Thyroid gland (tissue), 4 donors: ENCODE data around the gene RPL6. TPM values are rescaled to one million over a fixed set of nuclear protein-coding genes. Genes with fewer than 3 reads are reported as not detected.
"Not testable (repeated sequence)": the region's sequence is repeated elsewhere in the genome, so short reads cannot be mapped to it uniquely, and the experiment has no call there.

ENCODE experiments used
- DNase-seq, 2 donors: peaks; one replicate each; pipeline ENCODE4 v3.0.0-alpha.2; 2019
- H3K27ac ChIP-seq, 3 donors: fragments of 200-600 bp; sonication (generic); 1 replicate in 2 of 3; 2 replicates in 1 of 3; pipeline ENCODE4 v1.5.1; 2016 to 2019; ENCODE audit warnings: mild to moderate bottlenecking in 1 of 3, moderate library complexity in 1 of 3
- H3K27me3 ChIP-seq: fragments of 200-600 bp; sonication (generic); one replicate; pipeline ENCODE4 v1.5.1; 2019
- H3K36me3 ChIP-seq, 2 donors: fragments of 200-600 bp; sonication (generic); one replicate each; pipeline ENCODE4 v1.5.1; 2016 to 2019
- H3K4me1 ChIP-seq, 2 donors: fragments of 200-600 bp; sonication (generic); one replicate each; pipeline ENCODE4 v1.5.1; 2017 to 2019
- H3K4me3 ChIP-seq, 3 donors: fragments of 200-600 bp; sonication (generic); replicated peaks in 1 of 3; 1 replicate in 2 of 3; 2 replicates in 1 of 3; pipeline ENCODE4 v1.5.1; 2016; ENCODE audit warnings: mild to moderate bottlenecking in 1 of 3
- H3K9me3 ChIP-seq: fragments of 200-600 bp; sonication (generic); one replicate; pipeline ENCODE4 v1.5.1; 2017
- POLR2A ChIP-seq, 2 donors: fragments of 450-650 bp; IDR thresholded peaks; one replicate each; pipeline ENCODE4 v1.6.1; 2017; ENCODE audit warnings: antibody characterized with exemption in 2 of 2, mild to moderate bottlenecking in 2 of 2, moderate library complexity in 1 of 2
- WGBS, 2 donors: methylation state at CpG; one replicate each; pipeline ENCODE4 v1.1.5; 2017; 5-methylcytosine and 5-hydroxymethylcytosine counted together
- intact Hi-C: fragments of 100-400 bp; cut with DNase I; formaldehyde crosslinking; loops from one replicate; pipeline ENCODE4 v1.15.1; 2023
- total RNA-seq, 4 donors: library from RNA; depleted of rRNA; stranded (reverse); fragments of >200 nt; gene quantifications; one replicate each; pipeline ENCODE4 v1.2.3, GENCODE V29; 2016
- TF ChIP-seq, protein P1 (sequence below), 6 experiments: fragments of 200-600 bp in 3 of 6; fragments of 450-650 bp in 3 of 6; sonication (generic) in 3 of 6; IDR thresholded peaks; one replicate each; pipeline ENCODE4 v1.5.1; 2016 to 2019; ENCODE audit warnings: antibody characterized with exemption in 6 of 6, mild to moderate bottlenecking in 2 of 6, inconsistent platforms in 1 of 6, moderate library complexity in 1 of 6

The RPL6 gene
- total RNA-seq, 4 donors from 2014 or later: 1,041 to 1,517 (median 1,257) TPM

DNA sequence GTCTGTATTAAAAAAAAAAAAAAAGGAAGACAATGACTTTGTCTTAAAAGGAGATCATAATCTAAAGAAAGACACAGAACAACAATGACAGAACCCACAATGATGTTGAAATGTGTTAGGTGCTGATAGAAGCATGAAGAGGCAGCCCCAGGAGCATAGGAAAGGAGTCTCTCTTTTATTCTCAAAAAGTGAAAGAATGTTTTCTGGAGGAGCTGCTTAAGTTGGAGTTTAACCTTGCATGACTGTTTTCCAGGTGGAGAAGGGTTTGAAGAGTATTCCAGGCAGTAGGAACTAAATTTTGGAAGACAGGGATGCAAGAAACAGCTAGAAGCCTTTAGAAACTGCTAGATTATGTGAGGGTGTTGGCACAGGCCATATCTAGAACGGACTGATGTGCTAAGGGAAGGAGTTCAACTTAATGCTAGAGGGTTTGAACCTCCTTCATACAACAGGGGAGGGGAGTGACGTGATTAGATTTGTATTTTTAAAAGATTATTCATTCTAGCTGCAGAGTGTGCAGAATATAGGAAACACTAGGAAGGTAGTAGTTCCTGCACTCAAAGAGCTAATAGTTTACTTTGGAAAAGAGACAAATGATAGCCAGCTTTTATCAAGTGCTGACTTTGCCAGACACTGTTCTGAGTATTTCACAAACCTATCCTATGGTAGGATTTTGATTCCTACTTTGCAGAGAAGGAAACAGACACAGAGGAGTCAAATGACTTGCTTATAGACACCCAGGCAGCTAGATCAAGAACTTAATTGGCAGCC is 4.6 kb upstream of the RPL6 start:
- intact Hi-C loops: no loop called here
- H3K36me3 ChIP-seq: no peaks in the 10 kb centered on the region
- no peaks in the 10 kb centered on the region for H3K27me3 ChIP-seq
- 49 to 52% methylated on average over 2 of the region's 2 CpGs for WGBS, 2 donors
- H3K4me3 ChIP-seq: no peak overlapping the region
- H3K9me3 ChIP-seq: no peaks in the 10 kb centered on the region
- TF ChIP-seq, protein P1, sequence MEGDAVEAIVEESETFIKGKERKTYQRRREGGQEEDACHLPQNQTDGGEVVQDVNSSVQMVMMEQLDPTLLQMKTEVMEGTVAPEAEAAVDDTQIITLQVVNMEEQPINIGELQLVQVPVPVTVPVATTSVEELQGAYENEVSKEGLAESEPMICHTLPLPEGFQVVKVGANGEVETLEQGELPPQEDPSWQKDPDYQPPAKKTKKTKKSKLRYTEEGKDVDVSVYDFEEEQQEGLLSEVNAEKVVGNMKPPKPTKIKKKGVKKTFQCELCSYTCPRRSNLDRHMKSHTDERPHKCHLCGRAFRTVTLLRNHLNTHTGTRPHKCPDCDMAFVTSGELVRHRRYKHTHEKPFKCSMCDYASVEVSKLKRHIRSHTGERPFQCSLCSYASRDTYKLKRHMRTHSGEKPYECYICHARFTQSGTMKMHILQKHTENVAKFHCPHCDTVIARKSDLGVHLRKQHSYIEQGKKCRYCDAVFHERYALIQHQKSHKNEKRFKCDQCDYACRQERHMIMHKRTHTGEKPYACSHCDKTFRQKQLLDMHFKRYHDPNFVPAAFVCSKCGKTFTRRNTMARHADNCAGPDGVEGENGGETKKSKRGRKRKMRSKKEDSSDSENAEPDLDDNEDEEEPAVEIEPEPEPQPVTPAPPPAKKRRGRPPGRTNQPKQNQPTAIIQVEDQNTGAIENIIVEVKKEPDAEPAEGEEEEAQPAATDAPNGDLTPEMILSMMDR (IDR thresholded peaks at IDR 0.05): no peak
- no peak for TF ChIP-seq POLR2A (IDR thresholded peaks at IDR 0.05)
- no peak overlapping the region for H3K27ac ChIP-seq
- H3K4me1 ChIP-seq: peaks cover 5 to 7% of the 10 kb centered on the region in 2 donors
- no peak for DNase-seq

DNA sequence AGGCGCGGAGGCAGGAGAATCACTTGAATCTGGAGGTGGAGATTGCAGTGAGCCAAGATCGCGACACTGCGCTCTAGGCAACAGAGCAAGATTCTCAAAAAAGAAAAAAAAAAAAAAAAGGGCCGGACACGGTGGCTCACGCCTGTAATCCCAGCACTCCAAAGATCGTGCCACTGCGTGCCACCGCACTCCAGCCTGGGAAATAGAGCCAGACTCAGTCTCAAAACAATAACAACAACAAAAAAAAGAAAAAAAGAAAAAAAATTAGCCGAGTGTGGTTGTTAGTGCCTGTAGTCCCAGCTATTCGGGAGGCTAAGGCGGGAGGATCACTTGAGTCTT is 470 bp upstream of the RPL6 start:
- intact Hi-C loops: no loop called here
- no peaks in the 10 kb centered on the region for H3K27me3 ChIP-seq
- peak in 1 of 2 donors; percentile 3 for DNase-seq
- no peak overlapping the region for H3K4me3 ChIP-seq
- TF ChIP-seq POLR2A (IDR thresholded peaks at IDR 0.05): no peak
- H3K9me3 ChIP-seq: no peaks in the 10 kb centered on the region
- peaks cover 0 to 14% of the 10 kb centered on the region in 2 donors for H3K4me1 ChIP-seq
- 92 to 94% methylated on average over 14 of the region's 14 CpGs for WGBS, 2 donors
- peaks cover 29 to 32% of the 10 kb centered on the region in 2 donors for H3K36me3 ChIP-seq
- peak overlapping the region in 2 of 3 donors; percentile 78 to 99 for H3K27ac ChIP-seq

DNA sequence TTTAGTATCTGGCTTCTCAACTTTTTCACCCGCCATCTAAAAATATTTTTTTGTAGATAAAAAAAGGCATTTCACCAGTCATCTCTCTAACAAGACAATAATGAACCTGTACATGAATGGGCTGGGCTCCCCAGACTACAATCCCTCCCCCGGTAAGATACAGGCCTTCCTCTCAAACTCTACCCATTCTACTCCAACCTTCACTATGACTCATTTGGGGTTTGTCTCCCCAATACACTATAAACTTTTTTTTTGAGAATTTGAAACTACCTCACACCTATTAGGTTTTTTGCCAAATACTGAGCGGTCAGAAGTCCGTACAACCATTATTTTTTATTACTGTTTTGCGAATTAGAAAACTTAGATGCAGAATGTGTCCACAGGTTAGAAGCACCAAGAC is 784 bp downstream of the RPL6 start:
- WGBS, 2 donors: 22% methylated on average over 5 of the region's 5 CpGs
- DNase-seq: no peak
- peak overlapping the region; percentile 55 to 84 (median 69) for H3K4me3 ChIP-seq
- no peak for TF ChIP-seq POLR2A (IDR thresholded peaks at IDR 0.05)
- TF ChIP-seq, protein P1 (IDR thresholded peaks at IDR 0.05): no peak
- peak overlapping the region; percentile 78 to 99 (median 90) for H3K27ac ChIP-seq
- no peaks in the 10 kb centered on the region for H3K27me3 ChIP-seq
- intact Hi-C loops: no loop called here
- peaks cover 33 to 37% of the 10 kb centered on the region in 2 donors for H3K36me3 ChIP-seq
- H3K9me3 ChIP-seq: no peaks in the 10 kb centered on the region
- H3K4me1 ChIP-seq: peaks cover 0 to 14% of the 10 kb centered on the region in 2 donors

DNA sequence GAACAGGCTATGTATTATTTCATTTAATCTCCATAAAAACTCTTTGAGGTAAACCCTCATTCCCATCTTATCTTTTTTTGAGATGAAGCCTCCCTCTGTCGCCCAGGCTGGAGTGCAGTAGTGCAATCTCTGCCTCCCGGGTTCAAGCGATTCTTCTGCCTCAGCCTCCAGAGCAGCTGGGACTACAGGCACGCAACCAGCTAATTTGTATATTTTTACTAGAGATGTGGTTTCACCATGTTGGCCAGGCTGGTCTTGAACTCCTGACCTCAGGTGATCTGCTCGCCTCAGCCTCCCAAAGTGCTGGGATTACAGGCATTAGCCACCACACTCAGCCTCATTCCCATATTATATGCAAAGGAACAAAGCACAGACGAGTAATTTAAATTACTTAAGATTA is 1.7 kb downstream of the RPL6 start:
- Histone ChIP-seq H3K36me3 (peaks cover 33 to 37% of the 10 kb centered on the region in 2 donors), H3K4me1 (peaks cover 0 to 14% of the 10 kb centered on the region in 2 donors)
- DNase-seq, H3K27me3 ChIP-seq, intact Hi-C loops, H3K27ac ChIP-seq, H3K4me3 ChIP-seq, H3K9me3 ChIP-seq: not testable (repeated sequence)
- 88% methylated on average over 6 of the region's 6 CpGs for WGBS, 2 donors

DNA sequence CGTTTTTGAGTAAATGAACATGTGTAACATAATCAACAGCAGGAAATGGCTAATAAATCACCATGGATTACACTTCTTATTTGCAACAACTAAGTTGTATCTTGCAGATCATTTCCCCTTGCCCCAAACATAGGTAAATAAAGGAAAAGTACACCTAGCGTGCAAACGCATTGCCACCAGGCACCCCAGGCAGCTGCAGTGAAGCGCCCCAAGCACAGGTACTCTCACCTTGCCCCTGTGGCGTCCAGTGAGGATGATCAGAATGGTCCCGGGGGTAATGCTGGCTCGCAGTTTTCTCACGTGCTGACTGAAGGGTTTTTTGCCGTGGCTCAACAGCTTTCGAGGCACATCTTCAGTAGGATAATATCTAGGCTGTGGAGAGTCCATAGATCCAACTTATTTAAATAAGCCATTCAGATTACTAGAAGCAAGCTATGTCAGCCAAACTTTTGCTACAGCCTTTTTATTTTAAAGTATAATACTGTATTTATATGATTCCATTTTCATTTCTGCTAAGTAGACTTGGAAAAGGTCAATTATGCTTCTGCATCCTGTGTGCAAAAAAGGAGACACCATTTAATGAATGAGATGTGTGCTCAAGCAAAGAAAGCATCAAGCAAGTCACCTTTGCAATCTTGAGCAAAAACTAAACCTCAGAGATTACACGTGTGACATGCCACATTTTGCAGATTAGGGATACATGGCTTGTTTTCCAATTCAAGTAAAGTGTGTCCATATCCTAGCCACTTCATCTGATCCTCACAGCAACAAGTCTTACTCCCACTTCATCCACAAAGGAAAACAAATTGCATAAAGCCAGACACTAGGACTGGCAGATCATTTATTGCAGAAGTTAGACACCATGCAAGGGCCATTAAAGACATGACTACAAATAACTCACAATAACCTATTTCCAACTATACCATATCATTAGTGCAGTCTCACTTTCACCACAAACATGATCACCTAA is 2.6 kb downstream of the RPL6 start:
- Histone ChIP-seq H3K36me3 (peaks cover 33 to 37% of the 10 kb centered on the region in 2 donors), H3K4me3 (no peak overlapping the region), H3K27ac (no peak overlapping the region), H3K9me3 (no peaks in the 10 kb centered on the region), H3K27me3 (no peaks in the 10 kb centered on the region), H3K4me1 (peaks cover 0 to 14% of the 10 kb centered on the region in 2 donors)
- 85 to 90% methylated on average over 11 of the region's 11 CpGs for WGBS, 2 donors
- intact Hi-C loops: no loop called here
- TF ChIP-seq POLR2A (IDR thresholded peaks at IDR 0.05): no peak
- TF ChIP-seq, protein P1 (IDR thresholded peaks at IDR 0.05): no peak
- no peak for DNase-seq
